Nephron progenitor cell (in vitro differentiated cells): Measurements from ENCODE around the gene NEO1.

Experiments
- DNase-seq: peaks from one replicate; pipeline ENCODE4 v3.0.0; 2021
- H3K27ac Mint-ChIP-seq: 2 replicates; pipeline ENCODE4 v1.8.0; 2021; ENCODE audit warnings: mild to moderate bottlenecking, moderate library complexity, mixed read lengths
- H3K27me3 Mint-ChIP-seq: 2 replicates; pipeline ENCODE4 v1.8.0; 2021; ENCODE audit warnings: mild to moderate bottlenecking, low read depth, mixed read lengths; ENCODE audit not compliant: poor library complexity
- H3K36me3 Mint-ChIP-seq: 2 replicates; pipeline ENCODE4 v1.8.0; 2021; ENCODE audit warnings: low read depth, mixed read lengths
- H3K4me1 Mint-ChIP-seq: 2 replicates; pipeline ENCODE4 v1.8.0; 2021; ENCODE audit warnings: mixed read lengths
- H3K4me3 Mint-ChIP-seq: 2 replicates; pipeline ENCODE4 v1.8.0; 2021; ENCODE audit warnings: mild to moderate bottlenecking, moderate library complexity, mixed read lengths
- H3K9me3 Mint-ChIP-seq: 2 replicates; pipeline ENCODE4 v1.8.0; 2021; ENCODE audit warnings: mild to moderate bottlenecking, moderate library complexity, mixed read lengths
- TF ChIP-seq, protein P1 (sequence below): fragments of 200-600 bp; sonication (generic); IDR thresholded peaks from 2 replicates; pipeline ENCODE4 v1.5.0; 2021; ENCODE audit warnings: antibody characterized with exemption

The NEO1 gene

DNA sequence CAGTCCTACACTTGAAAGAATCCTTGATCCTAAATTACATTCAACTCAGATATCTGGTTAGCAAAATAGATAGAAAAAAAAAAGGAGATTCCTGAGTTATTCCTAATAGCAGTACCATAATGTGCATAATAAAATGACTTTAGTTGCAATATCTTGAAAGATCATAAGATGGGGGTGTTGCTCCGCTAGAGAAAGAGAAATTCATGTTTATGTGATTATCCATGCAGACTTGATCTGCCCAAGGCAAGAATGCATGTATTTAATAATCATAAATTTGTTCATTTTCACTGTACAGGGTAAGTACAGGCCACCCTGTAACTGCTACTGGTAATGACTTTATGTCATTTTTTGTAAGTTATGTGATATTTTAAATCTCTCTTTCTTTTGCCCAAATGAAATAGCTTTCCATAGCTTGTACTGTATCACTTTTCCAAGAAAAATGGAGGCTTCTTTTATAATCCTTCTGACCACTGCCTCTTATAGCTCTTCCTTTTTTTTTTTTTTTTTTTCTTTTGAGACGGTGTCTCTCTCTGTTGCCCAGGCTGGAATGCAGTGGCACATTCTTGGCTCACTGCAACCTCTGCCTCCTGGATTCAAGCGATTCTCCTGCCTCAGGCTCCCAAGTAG, 231.9 kb downstream of the NEO1 start:
- Mint-ChIP-seq H3K4me1 (no peaks in the 10 kb centered on the region), H3K27ac (no peak overlapping the region), H3K4me3 (no peak overlapping the region), H3K36me3 (peaks cover 67% of the 10 kb centered on the region), H3K9me3 (no peaks in the 10 kb centered on the region), H3K27me3 (no peaks in the 10 kb centered on the region)
- TF ChIP-seq, protein P1, sequence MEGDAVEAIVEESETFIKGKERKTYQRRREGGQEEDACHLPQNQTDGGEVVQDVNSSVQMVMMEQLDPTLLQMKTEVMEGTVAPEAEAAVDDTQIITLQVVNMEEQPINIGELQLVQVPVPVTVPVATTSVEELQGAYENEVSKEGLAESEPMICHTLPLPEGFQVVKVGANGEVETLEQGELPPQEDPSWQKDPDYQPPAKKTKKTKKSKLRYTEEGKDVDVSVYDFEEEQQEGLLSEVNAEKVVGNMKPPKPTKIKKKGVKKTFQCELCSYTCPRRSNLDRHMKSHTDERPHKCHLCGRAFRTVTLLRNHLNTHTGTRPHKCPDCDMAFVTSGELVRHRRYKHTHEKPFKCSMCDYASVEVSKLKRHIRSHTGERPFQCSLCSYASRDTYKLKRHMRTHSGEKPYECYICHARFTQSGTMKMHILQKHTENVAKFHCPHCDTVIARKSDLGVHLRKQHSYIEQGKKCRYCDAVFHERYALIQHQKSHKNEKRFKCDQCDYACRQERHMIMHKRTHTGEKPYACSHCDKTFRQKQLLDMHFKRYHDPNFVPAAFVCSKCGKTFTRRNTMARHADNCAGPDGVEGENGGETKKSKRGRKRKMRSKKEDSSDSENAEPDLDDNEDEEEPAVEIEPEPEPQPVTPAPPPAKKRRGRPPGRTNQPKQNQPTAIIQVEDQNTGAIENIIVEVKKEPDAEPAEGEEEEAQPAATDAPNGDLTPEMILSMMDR = no peak
- no peak for DNase-seq

GRCh38 chr15:73286311-73286710, 234.0 kb downstream of the NEO1 start:
- no peak for DNase-seq
- H3K4me1 Mint-ChIP-seq = no peaks in the 10 kb centered on the region
- no peaks in the 10 kb centered on the region for H3K27me3 Mint-ChIP-seq
- no peak overlapping the region for H3K4me3 Mint-ChIP-seq
- peaks cover 62% of the 10 kb centered on the region for H3K36me3 Mint-ChIP-seq
- H3K9me3 Mint-ChIP-seq = no peaks in the 10 kb centered on the region
- H3K27ac Mint-ChIP-seq = no peak overlapping the region
- TF ChIP-seq, protein P1 = no peak

DNA sequence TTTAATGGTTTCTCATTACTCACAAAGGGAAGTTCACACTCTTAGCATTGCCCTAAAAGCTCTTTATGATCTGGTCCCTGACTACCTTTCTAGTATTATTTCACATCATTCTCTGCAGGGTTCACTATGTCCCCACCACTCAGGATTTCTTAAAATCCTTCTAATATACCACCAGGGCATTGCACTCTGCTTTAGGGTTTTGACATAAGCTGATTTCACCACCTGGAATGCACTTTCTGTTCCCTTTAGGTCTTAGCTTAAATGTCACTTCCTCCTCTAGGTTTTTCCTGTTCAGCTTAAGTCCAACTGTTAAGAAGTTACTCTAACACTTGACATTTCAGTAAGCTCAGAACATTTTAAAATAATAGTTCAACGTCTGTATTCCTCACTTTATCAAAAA, 234.8 kb downstream of the NEO1 start:
- H3K27ac Mint-ChIP-seq = no peak overlapping the region
- TF ChIP-seq, protein P1 = no peak
- no peak for DNase-seq
- peaks cover 62% of the 10 kb centered on the region for H3K36me3 Mint-ChIP-seq
- no peak overlapping the region for H3K4me3 Mint-ChIP-seq
- no peaks in the 10 kb centered on the region for H3K9me3 Mint-ChIP-seq
- no peaks in the 10 kb centered on the region for H3K4me1 Mint-ChIP-seq
- no peaks in the 10 kb centered on the region for H3K27me3 Mint-ChIP-seq

DNA sequence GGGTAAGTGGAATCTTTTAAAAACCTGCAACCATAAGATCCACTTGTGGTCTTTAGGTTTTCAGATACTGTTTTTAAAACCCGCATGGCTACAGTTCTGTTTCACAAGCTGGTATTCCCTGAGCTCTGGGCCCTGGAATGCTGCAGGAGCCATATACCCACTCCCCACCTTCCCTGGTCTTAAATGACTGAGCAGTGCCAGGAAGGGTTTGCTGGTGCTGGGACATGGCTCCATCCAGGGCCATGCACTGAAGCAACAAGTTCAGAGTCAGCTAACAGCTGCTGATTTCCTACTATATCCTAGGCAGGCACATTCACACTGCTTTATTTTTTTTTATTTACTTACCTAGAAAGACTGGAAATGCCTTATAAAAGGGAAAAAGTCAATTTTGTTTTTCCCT, 239.2 kb downstream of the NEO1 start:
- peaks cover 3% of the 10 kb centered on the region for H3K27me3 Mint-ChIP-seq
- no peak for DNase-seq
- TF ChIP-seq, protein P1 = no peak
- H3K27ac Mint-ChIP-seq = no peak overlapping the region
- H3K9me3 Mint-ChIP-seq = no peaks in the 10 kb centered on the region
- no peaks in the 10 kb centered on the region for H3K4me1 Mint-ChIP-seq
- no peak overlapping the region for H3K4me3 Mint-ChIP-seq
- peaks cover 58% of the 10 kb centered on the region for H3K36me3 Mint-ChIP-seq

DNA sequence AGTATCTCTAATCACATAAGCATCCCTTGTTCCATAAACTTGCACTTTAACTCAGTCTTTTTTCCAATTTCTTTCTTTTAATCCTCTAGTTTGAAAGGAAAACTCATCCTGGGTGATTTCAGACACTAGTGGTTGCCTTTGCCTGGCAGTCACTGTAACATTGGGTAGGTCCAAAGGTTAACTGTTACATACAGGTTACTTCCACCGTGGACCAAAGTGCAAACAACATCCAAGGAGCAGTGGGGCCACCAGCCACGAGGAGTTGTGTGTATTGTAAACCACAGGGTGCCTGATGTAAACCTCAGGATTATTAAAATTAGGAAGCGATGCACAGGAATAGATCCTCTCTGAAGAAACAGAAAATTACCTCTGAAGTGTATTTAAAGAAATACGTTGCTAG, 241.5 kb downstream of the NEO1 start:
- no peak overlapping the region for H3K27ac Mint-ChIP-seq
- TF ChIP-seq, protein P1 = no peak
- no peak for DNase-seq
- H3K27me3 Mint-ChIP-seq = peaks cover 3% of the 10 kb centered on the region
- no peaks in the 10 kb centered on the region for H3K4me1 Mint-ChIP-seq
- peaks cover 58% of the 10 kb centered on the region for H3K36me3 Mint-ChIP-seq
- H3K4me3 Mint-ChIP-seq = no peak overlapping the region
- H3K9me3 Mint-ChIP-seq = no peaks in the 10 kb centered on the region

- H3K27me3 Mint-ChIP-seq = peaks cover 3% of the 10 kb centered on the region
- H3K4me3 Mint-ChIP-seq = no peak overlapping the region
- H3K4me1 Mint-ChIP-seq = no peaks in the 10 kb centered on the region
- no peak overlapping the region for H3K27ac Mint-ChIP-seq
- no peak for DNase-seq
- peaks cover 57% of the 10 kb centered on the region for H3K36me3 Mint-ChIP-seq
- TF ChIP-seq, protein P1 = no peak
- H3K9me3 Mint-ChIP-seq = no peaks in the 10 kb centered on the region
Measured at GRCh38 chr15:73295630-73296286, 243.5 kb downstream of the NEO1 start.
